Stomach (tissue), 9 donors: ENCODE data around the gene ARHGAP10. TPM values are rescaled to one million over a fixed set of nuclear protein-coding genes. Genes with fewer than 3 reads are reported as not detected.

ENCODE experiments used
- DNase-seq, 2 donors: peaks; one replicate each; pipeline versions ENCODE4 v3.0.0 to v3.0.0-alpha.2; 2013 to 2019
- H3K27ac ChIP-seq, 5 donors: fragments of 200-600 bp in 4 of 5; sonication (generic) in 4 of 5; one replicate each; pipeline ENCODE4 v1.5.1; 2013 to 2019; ENCODE audit warnings: mild to moderate bottlenecking in 1 of 5, moderate library complexity in 1 of 5
- H3K27me3 ChIP-seq, 3 donors: fragments of 200-600 bp; sonication (generic); one replicate each; pipeline ENCODE4 v1.5.1; 2017 to 2019; ENCODE audit warnings: mixed run types in 1 of 3
- H3K36me3 ChIP-seq, 4 donors: fragments of 200-600 bp; sonication (generic); 1 replicate in 3 of 4; 2 replicates in 1 of 4; pipeline ENCODE4 v1.5.1; 2016 to 2019
- H3K4me1 ChIP-seq, 4 donors: fragments of 200-600 bp; sonication (generic); one replicate each; pipeline ENCODE4 v1.5.1; 2016 to 2019
- H3K4me3 ChIP-seq, 4 donors: fragments of 200-600 bp; sonication (generic) in 3 of 4; one replicate each; pipeline ENCODE4 v1.5.1; 2016 to 2019; ENCODE audit warnings: mild to moderate bottlenecking in 1 of 4
- H3K9me3 ChIP-seq, 4 donors: fragments of 200-600 bp; sonication (generic); one replicate each; pipeline ENCODE4 v1.5.1; 2016 to 2019
- EP300 ChIP-seq: sonication (generic); formaldehyde crosslinking; IDR thresholded peaks from one replicate; pipeline ENCODE4 v1.6.1; 2017; ENCODE audit warnings: antibody characterized with exemption
- POLR2A ChIP-seq, 4 donors: fragments of 450-650 bp; IDR thresholded peaks; one replicate each; pipeline ENCODE4 v1.6.1; 2016; ENCODE audit warnings: antibody characterized with exemption in 4 of 4, control low read depth in 2 of 4, mild to moderate bottlenecking in 1 of 4, moderate library complexity in 1 of 4
- POLR2AphosphoS5 ChIP-seq, 3 donors: sonication (generic); formaldehyde crosslinking; IDR thresholded peaks; one replicate each; pipeline ENCODE4 v1.6.1; 2016; ENCODE audit warnings: antibody characterized with exemption in 3 of 3
- WGBS, 5 donors: extraction: QIAGEN DNeasy Blood & Tissue Kit in 3 of 5; methylation state at CpG; one replicate each; pipeline versions ENCODE4 v1.1.5 to v1.1.7; 2013 to 2018; 5-methylcytosine and 5-hydroxymethylcytosine counted together
- intact Hi-C: fragments of 100-400 bp; cut with DNase I; formaldehyde crosslinking; loops from one replicate; pipeline ENCODE4 v1.15.1; 2023; ENCODE audit warnings: low total_unique reads
- polyA plus RNA-seq, 3 donors: library from polyadenylated mRNA; stranded (reverse); fragments of 200-250 nt; gene quantifications; one replicate each; pipeline ENCODE4 v1.2.3, GENCODE V29; 2013
- total RNA-seq, 5 donors: library from RNA; depleted of rRNA; stranded (reverse); fragments of >200 nt; gene quantifications; one replicate each; pipeline versions ENCODE4 v1.1.0 to v1.2.3, GENCODE V29; 2014 to 2016
- TF ChIP-seq, protein P1 (sequence below), 7 experiments: fragments of 450-650 bp in 4 of 7; fragments of 200-600 bp in 3 of 7; sonication (generic) in 3 of 7; IDR thresholded peaks; one replicate each; pipeline ENCODE4 v1.5.1; 2016 to 2019; ENCODE audit warnings: antibody characterized with exemption in 7 of 7, control low read depth in 2 of 7, mild to moderate bottlenecking in 1 of 7
- donor health status: healthy with polysubstance abuse.
- donor health status: Bipolar disorder and iron deficiency.
- donor health status: healthy.

ARHGAP10 gene
- total and polyA plus RNA-seq, 8 donors = 18.1 to 117 (median 43.9) TPM

DNA sequence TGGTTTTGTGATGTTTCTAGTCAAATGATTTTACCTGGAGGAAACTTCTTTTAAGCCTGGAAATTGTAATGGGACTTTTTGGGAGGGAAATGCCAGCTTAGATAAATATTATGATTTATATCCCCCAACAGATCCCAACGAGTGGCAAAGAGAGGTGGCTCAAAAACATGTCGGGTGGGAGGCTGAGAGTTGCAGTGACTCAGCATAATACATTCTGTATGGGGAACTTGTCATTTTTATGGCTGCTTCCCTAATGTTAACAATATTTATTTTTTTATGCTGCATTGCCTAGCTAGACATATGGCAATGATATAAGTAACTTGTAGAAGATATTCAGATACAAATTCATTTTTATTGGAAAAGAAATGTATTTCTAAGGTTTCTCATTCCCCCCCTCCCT is 219.0 kb downstream of the ARHGAP10 start:
- Histone ChIP-seq H3K27me3 (no peaks in the 10 kb centered on the region), H3K4me1 (peaks cover 0 to 4% (median 2%) of the 10 kb centered on the region in 4 donors), H3K36me3 (peaks cover 3 to 62% (median 56%) of the 10 kb centered on the region in 4 donors), H3K27ac (no peak overlapping the region), H3K4me3 (no peak overlapping the region), H3K9me3 (no peaks in the 10 kb centered on the region)
- intact Hi-C loops = no loop called here
- TF ChIP-seq, protein P1, sequence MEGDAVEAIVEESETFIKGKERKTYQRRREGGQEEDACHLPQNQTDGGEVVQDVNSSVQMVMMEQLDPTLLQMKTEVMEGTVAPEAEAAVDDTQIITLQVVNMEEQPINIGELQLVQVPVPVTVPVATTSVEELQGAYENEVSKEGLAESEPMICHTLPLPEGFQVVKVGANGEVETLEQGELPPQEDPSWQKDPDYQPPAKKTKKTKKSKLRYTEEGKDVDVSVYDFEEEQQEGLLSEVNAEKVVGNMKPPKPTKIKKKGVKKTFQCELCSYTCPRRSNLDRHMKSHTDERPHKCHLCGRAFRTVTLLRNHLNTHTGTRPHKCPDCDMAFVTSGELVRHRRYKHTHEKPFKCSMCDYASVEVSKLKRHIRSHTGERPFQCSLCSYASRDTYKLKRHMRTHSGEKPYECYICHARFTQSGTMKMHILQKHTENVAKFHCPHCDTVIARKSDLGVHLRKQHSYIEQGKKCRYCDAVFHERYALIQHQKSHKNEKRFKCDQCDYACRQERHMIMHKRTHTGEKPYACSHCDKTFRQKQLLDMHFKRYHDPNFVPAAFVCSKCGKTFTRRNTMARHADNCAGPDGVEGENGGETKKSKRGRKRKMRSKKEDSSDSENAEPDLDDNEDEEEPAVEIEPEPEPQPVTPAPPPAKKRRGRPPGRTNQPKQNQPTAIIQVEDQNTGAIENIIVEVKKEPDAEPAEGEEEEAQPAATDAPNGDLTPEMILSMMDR (IDR thresholded peaks at IDR 0.05) = no peak
- no peak for TF ChIP-seq EP300
- TF ChIP-seq POLR2A (IDR thresholded peaks at IDR 0.05) = no peak
- no peak for TF ChIP-seq POLR2AphosphoS5 (IDR thresholded peaks at IDR 0.05)
- WGBS, 5 donors = 57 to 70% (median 61%) methylated on average over 2 of the region's 2 CpGs
- DNase-seq = no peak

DNA sequence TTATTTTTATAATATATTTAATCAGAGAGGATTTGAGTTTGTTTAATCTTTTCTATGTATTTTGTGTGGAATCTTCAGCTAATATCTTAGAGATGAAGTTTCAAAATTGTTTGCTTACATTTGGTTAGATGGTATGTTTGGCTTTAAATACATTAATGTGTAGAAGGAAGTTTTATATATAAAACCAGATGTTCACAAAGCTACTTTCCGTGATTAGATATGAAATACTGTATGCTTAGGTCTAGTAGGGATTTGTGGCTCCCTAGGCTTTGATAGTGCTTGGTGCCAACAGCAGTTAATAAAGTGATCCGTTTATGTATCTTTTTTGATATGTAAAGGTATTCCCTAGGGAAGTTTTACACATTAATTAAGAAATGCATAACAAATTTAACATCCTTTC is 223.0 kb downstream of the ARHGAP10 start:
- Histone ChIP-seq H3K4me3 (no peak overlapping the region), H3K27me3 (no peaks in the 10 kb centered on the region), H3K36me3 (peaks cover 3 to 27% (median 18%) of the 10 kb centered on the region in 4 donors), H3K4me1 (peaks cover 3 to 23% (median 12%) of the 10 kb centered on the region in 4 donors), H3K27ac (no peak overlapping the region), H3K9me3 (no peaks in the 10 kb centered on the region)
- DNase-seq = no peak
- TF ChIP-seq POLR2AphosphoS5 (IDR thresholded peaks at IDR 0.05) (no peak), EP300 (no peak), POLR2A (IDR thresholded peaks at IDR 0.05) (no peak)
- TF ChIP-seq, protein P1 (IDR thresholded peaks at IDR 0.05) = no peak
- intact Hi-C loops = no loop called here
- 57 to 78% (median 64%) methylated on average over 2 of the region's 2 CpGs for WGBS, 5 donors

DNA sequence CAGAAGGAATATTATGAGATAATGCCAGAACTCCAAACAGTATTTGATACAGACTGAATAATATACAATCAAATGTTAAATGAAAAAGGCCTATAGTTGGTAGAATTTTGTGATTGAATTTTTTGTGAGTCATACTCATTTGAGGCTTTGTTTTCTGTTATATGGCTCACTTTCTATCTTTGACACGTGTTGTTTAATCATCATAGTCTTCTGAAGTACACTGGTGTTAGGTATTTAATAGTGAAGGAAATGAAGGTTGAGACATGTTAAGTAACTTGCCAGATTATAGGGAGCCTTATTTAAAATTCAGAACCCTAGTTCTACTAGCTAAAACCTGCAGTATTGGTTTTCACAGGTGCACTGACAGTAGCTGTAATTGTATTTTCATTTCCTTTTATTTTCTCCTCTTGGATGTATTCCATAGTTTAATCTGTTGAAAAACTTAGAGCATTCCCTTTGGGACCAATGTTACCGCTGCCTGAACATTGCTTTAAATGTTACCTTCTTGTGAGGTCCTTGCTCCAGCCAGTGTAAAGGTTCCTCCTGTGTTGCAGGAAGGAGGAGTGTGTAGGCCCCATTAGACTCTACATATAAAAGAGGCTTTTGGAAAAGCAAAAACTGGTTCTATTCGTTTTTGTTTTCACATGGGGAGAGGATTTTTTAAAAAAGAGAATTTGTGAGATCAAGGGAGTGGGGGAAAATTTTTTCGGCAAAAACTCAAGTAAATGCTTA is 224.1 kb downstream of the ARHGAP10 start:
- intact Hi-C loops = no loop called here

DNA sequence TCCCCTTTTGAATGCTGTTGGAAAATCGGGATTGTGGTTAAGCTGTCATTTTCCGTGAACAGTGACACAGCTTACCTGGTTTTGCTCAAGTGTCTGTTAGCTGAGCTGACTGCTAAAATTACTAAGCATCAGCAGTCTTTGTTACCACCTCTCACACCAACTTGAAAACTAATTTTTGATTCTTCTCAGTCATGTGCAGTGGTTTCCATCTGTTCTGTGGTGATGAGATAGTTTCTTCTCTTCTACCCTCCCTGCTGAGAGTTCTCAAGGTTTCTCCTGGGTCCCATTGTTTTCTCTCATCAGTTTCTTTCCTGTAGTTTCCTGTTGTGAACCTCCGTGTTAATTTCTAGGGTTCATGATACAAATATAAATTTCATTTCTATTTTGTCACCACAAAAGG is 225.6 kb downstream of the ARHGAP10 start:
- Histone ChIP-seq H3K27ac (no peak overlapping the region), H3K9me3 (no peaks in the 10 kb centered on the region), H3K4me3 (no peak overlapping the region), H3K4me1 (peaks cover 3 to 32% (median 18%) of the 10 kb centered on the region in 4 donors), H3K27me3 (no peaks in the 10 kb centered on the region), H3K36me3 (peaks cover 0 to 16% (median under 1%) of the 10 kb centered on the region in 4 donors)
- WGBS, 5 donors = 85 to 91% (median 89%) methylated on average over 3 of the region's 3 CpGs
- intact Hi-C loops = no loop called here
- no peak for DNase-seq
- TF ChIP-seq POLR2A (IDR thresholded peaks at IDR 0.05) (no peak), POLR2AphosphoS5 (IDR thresholded peaks at IDR 0.05) (no peak), EP300 (no peak)
- TF ChIP-seq, protein P1 (IDR thresholded peaks at IDR 0.05) = no peak

More for the DNA sequence above, 224.1 kb downstream of the ARHGAP10 start:
- H3K36me3 ChIP-seq = peaks cover 0 to 26% (median 12%) of the 10 kb centered on the region in 4 donors
- no peaks in the 10 kb centered on the region for H3K27me3 ChIP-seq
- no peaks in the 10 kb centered on the region for H3K9me3 ChIP-seq
- H3K4me3 ChIP-seq = no peak overlapping the region
- DNase-seq = no peak
- TF ChIP-seq POLR2A (IDR thresholded peaks at IDR 0.05) = no peak
- TF ChIP-seq POLR2AphosphoS5 (IDR thresholded peaks at IDR 0.05) = no peak
- TF ChIP-seq, protein P1 (IDR thresholded peaks at IDR 0.05) = no peak
- no peak for TF ChIP-seq EP300
- peaks cover 3 to 26% (median 16%) of the 10 kb centered on the region in 4 donors for H3K4me1 ChIP-seq
- 60 to 72% (median 64%) methylated on average over 4 of the region's 4 CpGs for WGBS, 5 donors
- no peak overlapping the region for H3K27ac ChIP-seq
